Measurements from ENCODE around the gene STEEP1.

- TF ChIP-seq POLR2AphosphoS5 (IDR thresholded peaks at IDR 0.05) (no peak), CTCF (IDR thresholded peaks at IDR 0.05; ENCODE audit: poor library complexity, severe bottlenecking) (no peak)
These were observed 58.0 kb downstream of the STEEP1 start for GRCh38 chrX:119507206-119507605.
